ENCODE results near the gene AMFR. TPM values are rescaled to one million over a fixed set of nuclear protein-coding genes. Genes with fewer than 3 reads are reported as not detected.
A peak's percentile ranks its signal among the peaks of the same experiment; 100 is the strongest.

AMFR gene
- total and polyA plus RNA-seq, 10 of the 15 experiments (the other 5 are each of a cell fraction or from before 2014, with no cell fraction given), result 8.2 to 67.6 (median 28.1) TPM

GRCh38 chr16:56424791-56425438 lies 430 bp downstream of the AMFR start:
- Histone ChIP-seq H3K36me3 (ENCODE audit: control insufficient read depth in 2 of 2, insufficient read depth in 2 of 2, low read length in 1 of 2) (no peaks in the 10 kb centered on the region), H3K4me2 (ENCODE audit: control insufficient read depth, insufficient read depth) (peak overlapping the region; percentile 35; the same call in 1 of the 2 replicates), H3K79me2 (ENCODE audit: control insufficient read depth, insufficient read depth, low read length) (peaks cover 51% of the 10 kb centered on the region), H3K4me1 (ENCODE audit: control insufficient read depth, insufficient read depth, low read length) (peaks cover 11% of the 10 kb centered on the region), H3K27me3 (replicated peaks in 1 of 2; ENCODE audit: control insufficient read depth in 2 of 2, insufficient read depth in 2 of 2, low read length in 1 of 2) (no peaks in the 10 kb centered on the region), H3K9me3 (replicated peaks; ENCODE audit: control insufficient read depth, insufficient read depth, low read length) (no peaks in the 10 kb centered on the region), H3K27ac (ENCODE audit: control insufficient read depth, insufficient read depth) (peak overlapping the region; percentile 60), H3K4me3 (peak overlapping the region; percentile 78), H3K9ac (ENCODE audit: control insufficient read depth, insufficient read depth, low read length) (peak overlapping the region; percentile 89), H4K20me1 (ENCODE audit: control insufficient read depth, insufficient read depth) (no peaks in the 10 kb centered on the region), H2AFZ (ENCODE audit: control insufficient read depth, low read depth, low read length) (peak overlapping the region; percentile 28)
- 1% methylated on average over 41 of the region's 79 CpGs for WGBS (ENCODE audit: insufficient coverage, insufficient replicate concordance, low lambda C conversion rate, missing lambda C conversion rate)
- TF ChIP-seq NR2F1 (conservative IDR thresholded peaks at IDR 0.05) (peak; percentile 81), LARP7 (IDR thresholded peaks at IDR 0.05) (peak; percentile 32), NR2C1 (IDR thresholded peaks at IDR 0.05) (0 out of 2 replicates have a peak, but pooled peaks have one; percentile 17), NKRF (conservative IDR thresholded peaks at IDR 0.05) (peak; percentile 60), RFX5 (IDR thresholded peaks at IDR 0.05; ENCODE audit: low read depth, low read length) (no peak), RB1 (IDR thresholded peaks at IDR 0.05; ENCODE audit: borderline replicate concordance) (0 out of 2 replicates have a peak, but pooled peaks have one; percentile 18), NRF1 (conservative IDR thresholded peaks at IDR 0.05; ENCODE audit: low read depth, low read length) (no peak), DPF2 (IDR thresholded peaks at IDR 0.05) (peak; percentile 69; the same call in 1 of the 2 replicates), BACH1 (IDR thresholded peaks at IDR 0.05; ENCODE audit: borderline replicate concordance) (peak; percentile 15; the same call in 1 of the 2 replicates), E2F4 (IDR thresholded peaks at IDR 0.05; ENCODE audit: low read depth, low read length) (no peak), GATAD2B (conservative IDR thresholded peaks at IDR 0.05; ENCODE audit: low read depth) (peak; percentile 70; the same call in 1 of the 2 replicates), YY1 (IDR thresholded peaks at IDR 0.05; ENCODE audit: low read depth, low read length) (peak; percentile 43; the same call in 1 of the 2 replicates), MYC (IDR thresholded peaks at IDR 0.05; ENCODE audit: insufficient read depth, insufficient read length, insufficient replicate concordance, low read length, severe bottlenecking) (no peak), SMARCA5 (IDR thresholded peaks at IDR 0.05) (no peak), IKZF1 (conservative IDR thresholded peaks at IDR 0.05) (peak; percentile 47)
- DNase-seq (ENCODE audit: low read depth, low spot score) (no peak), FAIRE-seq (no peak), ATAC-seq (peak; percentile 26)
- no TSS peak for BruUV-seq (replicated peaks)
- in situ Hi-C loops (cut with MboI) (no loop called here), intact Hi-C loops (cut with micrococcal nuclease; ENCODE audit: unreplicated experiment) (no loop called here)
- ChIA-PET RAD21 (ENCODE audit: unreplicated experiment) (interaction anchor here (1.6 kb wide), 1 partner anchor 26 kb away, joined by 6 read pairs; the partner anchor contains the start of genes NUDT21 and OGFOD1), POLR2A (interaction anchor here (1.5 kb wide), 1 partner anchor 27 kb away, joined by 3 read pairs; no protein-coding TSS in a partner anchor), SMC1A (ENCODE audit: uncharacterized antibody, unreplicated experiment) (interaction anchor here (1.1 to 2.1 kb wide), 3 partner anchors 16 to 69 kb away, joined by 5 to 8 read pairs (median 6); partner anchors contain the start of genes NUDT21 and OGFOD1), CTCF (interaction anchor here (1.6 to 1.7 kb wide), 2 partner anchors 27 to 277 kb away, joined by 3 to 8 read pairs; partner anchors contain the start of genes NUDT21 and OGFOD1)

All from GM12878 (cell line).